OCI-LY1 (cell line): Measurements from ENCODE around the gene FGF16.

Experiments used
- H2AFZ ChIP-seq: fragments of 200-600 bp; sonication (generic), shearing (Covaris generic); 2 replicates; pipeline ENCODE4 v1.6.0; 2014; ENCODE audit warnings: antibody characterized with exemption, mild to moderate bottlenecking, low read length
- H3F3A ChIP-seq: fragments of 200-600 bp; sonication (generic), shearing (Covaris generic); 2 replicates; pipeline ENCODE4 v1.6.0; 2014; ENCODE audit warnings: mild to moderate bottlenecking, antibody characterized with exemption, low read length, moderate library complexity; ENCODE audit not compliant: insufficient read depth
- H3K27ac ChIP-seq: fragments of 200-600 bp; sonication (generic); 2 replicates; pipeline ENCODE4 v1.5.1; 2014; ENCODE audit warnings: low read length, mixed run types, mild to moderate bottlenecking, low read depth; ENCODE audit not compliant: poor library complexity, severe bottlenecking
- H3K27me3 ChIP-seq: fragments of 200-600 bp; sonication (generic); 2 replicates; pipeline ENCODE4 v1.6.0; 2014; ENCODE audit warnings: antibody characterized with exemption, mild to moderate bottlenecking, low read length, moderate library complexity; ENCODE audit not compliant: insufficient read depth
- H3K36me3 ChIP-seq: fragments of 200-600 bp; sonication (generic); 2 replicates; pipeline ENCODE4 v1.6.1; 2014; ENCODE audit warnings: mild to moderate bottlenecking, antibody characterized with exemption, low read length, moderate library complexity, mixed read lengths; ENCODE audit not compliant: insufficient read depth
- H3K4me1 ChIP-seq: fragments of 200-600 bp; sonication (generic); 2 replicates; pipeline ENCODE4 v1.5.1; 2014; ENCODE audit warnings: mild to moderate bottlenecking, low read length, moderate library complexity; ENCODE audit not compliant: insufficient read depth, severe bottlenecking
- H3K4me2 ChIP-seq: fragments of 200-600 bp; sonication (generic), shearing (Covaris generic); 2 replicates; pipeline ENCODE4 v1.6.1; 2014; ENCODE audit warnings: low read length
- H3K4me3 ChIP-seq: fragments of 200-600 bp; sonication (generic); 2 replicates; pipeline ENCODE4 v1.5.1; 2014; ENCODE audit warnings: low read length, low read depth, mild to moderate bottlenecking, mixed read lengths; ENCODE audit not compliant: poor library complexity, severe bottlenecking
- H3K79me2 ChIP-seq: fragments of 200-600 bp; shearing (Covaris generic); 2 replicates; pipeline ENCODE4 v1.6.1; 2016; ENCODE audit warnings: mixed run types, low read length, mixed read lengths; ENCODE audit not compliant: insufficient read depth
- H3K9ac ChIP-seq: fragments of 200-600 bp; sonication (generic), shearing (Covaris generic); 2 replicates; pipeline ENCODE4 v1.6.1; 2014; ENCODE audit warnings: mild to moderate bottlenecking, low read length, mixed read lengths
- H3K9me2 ChIP-seq: fragments of 200-600 bp; sonication (generic), shearing (Covaris generic); 2 replicates; pipeline ENCODE4 v1.6.1; 2014; ENCODE audit warnings: low read depth, mild to moderate bottlenecking, low read length, mixed read lengths
- H3K9me3 ChIP-seq: fragments of 200-600 bp; shearing (Covaris generic); 2 replicates; pipeline ENCODE4 v1.6.1; 2014; ENCODE audit warnings: low read length, mixed read lengths
- H4K20me1 ChIP-seq: fragments of 200-600 bp; sonication (generic), shearing (Covaris generic); 2 replicates; pipeline ENCODE4 v1.6.0; 2016; ENCODE audit warnings: mild to moderate bottlenecking, low read length; ENCODE audit not compliant: insufficient read depth
- CTCF ChIP-seq: fragments of 200-600 bp; sonication (generic), shearing (Covaris generic); IDR thresholded peaks from 2 replicates; pipeline ENCODE4 v1.5.1; 2017; ENCODE audit warnings: mild to moderate bottlenecking, antibody characterized with exemption, low read length, moderate library complexity, mixed read lengths
- EZH2 ChIP-seq: fragments of 200-600 bp; sonication (generic), shearing (Covaris generic); IDR thresholded peaks from 2 replicates; pipeline ENCODE4 v1.8.0; 2017; ENCODE audit warnings: borderline replicate concordance, mixed run types, mild to moderate bottlenecking, antibody characterized with exemption, low read length, moderate library complexity, mixed read lengths

Gene FGF16

GRCh38 chrX:77447653-77448569 is 722 bp downstream of the FGF16 start:
- no peaks in the 10 kb centered on the region for H3K27me3 ChIP-seq
- no peaks in the 10 kb centered on the region for H4K20me1 ChIP-seq

GRCh38 chrX:77450415-77450814 is 3.2 kb downstream of the FGF16 start:
- Histone ChIP-seq H3K4me1 (no peaks in the 10 kb centered on the region), H3K4me2 (no peak overlapping the region), H4K20me1 (no peaks in the 10 kb centered on the region), H3K27me3 (no peaks in the 10 kb centered on the region), H3K4me3 (no peak overlapping the region), H3F3A (no peaks in the 10 kb centered on the region), H3K79me2 (no peaks in the 10 kb centered on the region), H3K9me3 (no peaks in the 10 kb centered on the region), H3K9ac (no peak overlapping the region), H2AFZ (no peak overlapping the region), H3K9me2 (no peaks in the 10 kb centered on the region), H3K36me3 (no peaks in the 10 kb centered on the region), H3K27ac (no peak overlapping the region)
- no peak for TF ChIP-seq EZH2
- no peak for TF ChIP-seq CTCF

More at GRCh38 chrX:77447653-77448569, 722 bp downstream of the FGF16 start:
- no peak overlapping the region for H2AFZ ChIP-seq
- H3K4me2 ChIP-seq, result no peak overlapping the region
- no peaks in the 10 kb centered on the region for H3K4me1 ChIP-seq
- no peaks in the 10 kb centered on the region for H3K79me2 ChIP-seq
- H3K4me3 ChIP-seq, result no peak overlapping the region
- no peak for TF ChIP-seq CTCF
- no peak for TF ChIP-seq EZH2
- no peak overlapping the region for H3K9ac ChIP-seq
- no peaks in the 10 kb centered on the region for H3F3A ChIP-seq
- H3K9me3 ChIP-seq, result no peaks in the 10 kb centered on the region
- no peaks in the 10 kb centered on the region for H3K9me2 ChIP-seq
- H3K36me3 ChIP-seq, result no peaks in the 10 kb centered on the region
- H3K27ac ChIP-seq, result no peak overlapping the region

- Histone ChIP-seq H3K4me2 (no peak overlapping the region), H3K27ac (no peak overlapping the region), H3K9me2 (no peaks in the 10 kb centered on the region), H4K20me1 (no peaks in the 10 kb centered on the region), H3K4me1 (no peaks in the 10 kb centered on the region), H3F3A (no peaks in the 10 kb centered on the region), H3K79me2 (no peaks in the 10 kb centered on the region), H3K9ac (no peak overlapping the region), H3K36me3 (no peaks in the 10 kb centered on the region), H3K27me3 (no peaks in the 10 kb centered on the region), H2AFZ (no peak overlapping the region), H3K4me3 (no peak overlapping the region), H3K9me3 (no peaks in the 10 kb centered on the region)
- no peak for TF ChIP-seq CTCF
- TF ChIP-seq EZH2, result no peak
These were observed 3.8 kb downstream of the FGF16 start for GRCh38 chrX:77450996-77451395.
